Naive thymus-derived CD4-positive, alpha-beta T cell (primary cell): ENCODE measurements around the gene BCOR. TPM values are rescaled to one million over a fixed set of nuclear protein-coding genes. Genes with fewer than 3 reads are reported as not detected.

Experiments used
- ATAC-seq: fragments of 150-1000 bp; cut with Tn5 transposase; 2 replicates; pipeline ENCODE4 v1.10.0; 2021; ENCODE audit warnings: mild to moderate bottlenecking, moderate library complexity
- CTCF ChIA-PET: fragments of 350-600 bp; sonication (Branson Sonifier 250); formaldehyde crosslinking; loops from one replicate; lab custom pipeline; 2021; ENCODE audit warnings: antibody characterized with exemption; lab: Charles Lee
- POLR2A ChIA-PET: fragments of 350-600 bp; sonication (Branson Sonifier 250); formaldehyde crosslinking; loops from one replicate; lab custom pipeline; 2021; ENCODE audit warnings: antibody characterized with exemption, inconsistent platforms; lab: Charles Lee
- DNase-seq, 9 donors: peaks; one replicate each; pipeline versions ENCODE4 v3.0.0 to v3.0.0-alpha.2; 2020 to 2022; ENCODE audit warnings: mixed read lengths in 1 of 9
- H3K27ac ChIP-seq: one replicate; pipeline ENCODE4 v1.7.0; 2013; ENCODE audit warnings: mild to moderate bottlenecking, low read depth, low read length, moderate library complexity
- H3K27me3 ChIP-seq, 2 donors: one replicate each; pipeline ENCODE4 v1.7.0; 2013; ENCODE audit warnings: low read length in 2 of 2, mild to moderate bottlenecking in 2 of 2, moderate library complexity in 2 of 2; ENCODE audit not compliant: control insufficient read depth in 2 of 2, insufficient read depth in 2 of 2
- H3K36me3 ChIP-seq, 3 experiments: 1 replicate in 2 of 3; 2 replicates in 1 of 3; pipeline ENCODE4 v1.7.0; 2013; ENCODE audit warnings: low read length in 3 of 3, mild to moderate bottlenecking in 3 of 3, moderate library complexity in 1 of 3; ENCODE audit not compliant: insufficient read depth in 3 of 3, control insufficient read depth in 2 of 3
- H3K4me1 ChIP-seq, 2 donors: one replicate each; pipeline ENCODE4 v1.7.0; 2013; ENCODE audit warnings: low read length in 2 of 2, mild to moderate bottlenecking in 2 of 2, moderate library complexity in 1 of 2; ENCODE audit not compliant: control insufficient read depth in 2 of 2, insufficient read depth in 2 of 2
- H3K4me3 ChIP-seq: 2 replicates; pipeline ENCODE4 v1.7.0; 2013; ENCODE audit warnings: mild to moderate bottlenecking, low read length
- H3K9me3 ChIP-seq, 3 experiments: 1 replicate in 2 of 3; 2 replicates in 1 of 3; pipeline ENCODE4 v1.7.0; 2013; ENCODE audit warnings: low read length in 3 of 3; ENCODE audit not compliant: control insufficient read depth in 2 of 3
- H3K27ac Mint-ChIP-seq, 9 donors: one replicate each; pipeline ENCODE4 v1.8.0; 2020 to 2022; ENCODE audit warnings: mixed read lengths in 9 of 9, mild to moderate bottlenecking in 8 of 9, moderate library complexity in 5 of 9, inconsistent platforms in 2 of 9
- H3K27me3 Mint-ChIP-seq, 5 donors: one replicate each; pipeline ENCODE4 v1.8.0; 2021 to 2022; ENCODE audit warnings: mixed read lengths in 5 of 5, mild to moderate bottlenecking in 1 of 5
- H3K36me3 Mint-ChIP-seq, 5 donors: one replicate each; pipeline ENCODE4 v1.8.0; 2020 to 2022; ENCODE audit warnings: mixed read lengths in 5 of 5, mild to moderate bottlenecking in 3 of 5, inconsistent platforms in 1 of 5
- H3K4me1 Mint-ChIP-seq, 7 donors: one replicate each; pipeline ENCODE4 v1.8.0; 2020 to 2022; ENCODE audit warnings: mixed read lengths in 7 of 7, mild to moderate bottlenecking in 3 of 7, inconsistent platforms in 1 of 7
- H3K4me3 Mint-ChIP-seq, 10 donors: one replicate each; pipeline ENCODE4 v1.8.0; 2020 to 2022; ENCODE audit warnings: mild to moderate bottlenecking in 10 of 10, mixed read lengths in 10 of 10, moderate library complexity in 6 of 10, inconsistent platforms in 2 of 10
- H3K9me3 Mint-ChIP-seq, 11 donors: one replicate each; pipeline ENCODE4 v1.8.0; 2020 to 2022; ENCODE audit warnings: mixed read lengths in 11 of 11, mild to moderate bottlenecking in 4 of 11, inconsistent platforms in 1 of 11, moderate library complexity in 1 of 11
- intact Hi-C, 2 donors: fragments of 100-400 bp; cut with micrococcal nuclease; formaldehyde crosslinking; loops; one replicate each; pipeline ENCODE4 v1.15.1; 2023
- polyA plus RNA-seq, 2 donors: library from polyadenylated mRNA; unstranded; fragments of 300-500 nt; fragmentation: Illumina TruSeq; gene quantifications; one replicate each; pipeline ENCODE4 v1.2.3, GENCODE V29; 2021
- total RNA-seq, 6 experiments: library from RNA in 5 of 6; stranded (reverse) in 5 of 6; gene quantifications; 1 replicate in 5 of 6; 2 replicates in 1 of 6; pipeline ENCODE4 v1.2.3 and lab custom pipeline; 2021 to 2026

Gene BCOR
- total and polyA plus RNA-seq, 7 experiments from 2014 or later = 3.8 to 55.2 (median 24.3) TPM

- Histone ChIP-seq H3K36me3 (no peaks in the 10 kb centered on the region), H3K9me3 (no peaks in the 10 kb centered on the region), H3K4me1 (peaks cover 0 to 11% of the 10 kb centered on the region in 2 donors), H3K4me3 (no peak overlapping the region), H3K27ac (no peak overlapping the region), H3K27me3 (no peaks in the 10 kb centered on the region)
- DNase-seq (no peak), ATAC-seq (no peak)
- no peak overlapping the region for H3K27ac Mint-ChIP-seq
- peak overlapping the region in 5 of 10 donors; percentile 13 to 76 (median 41) for H3K4me3 Mint-ChIP-seq
- H3K9me3 Mint-ChIP-seq = no peaks in the 10 kb centered on the region
- POLR2A ChIA-PET = interaction anchor here (0.6 kb wide), 1 partner anchor 68 kb away, joined by 3 read pairs; no protein-coding TSS in a partner anchor
- H3K27me3 Mint-ChIP-seq = peaks cover 0 to 9% (median 0%) of the 10 kb centered on the region in 5 donors
- intact Hi-C loops = no loop called here
- CTCF ChIA-PET = no interaction called here
- H3K4me1 Mint-ChIP-seq = peaks cover 0 to 15% (median 7%) of the 10 kb centered on the region in 7 donors
- no peaks in the 10 kb centered on the region for H3K36me3 Mint-ChIP-seq
These were observed 46.8 kb upstream of the BCOR start for GRCh38 chrX:40144576-40144975.

- H3K36me3 ChIP-seq = no peaks in the 10 kb centered on the region
- intact Hi-C loops = no loop called here
- H3K27me3 ChIP-seq = no peaks in the 10 kb centered on the region
- ATAC-seq = no peak
- no peaks in the 10 kb centered on the region for H3K36me3 Mint-ChIP-seq
- ChIA-PET POLR2A (no interaction called here), CTCF (no interaction called here)
- no peak overlapping the region for H3K27ac Mint-ChIP-seq
- H3K4me3 Mint-ChIP-seq = peak overlapping the region in 1 of 10 donors; percentile 68
- peaks cover 0 to 13% (median 4%) of the 10 kb centered on the region in 7 donors for H3K4me1 Mint-ChIP-seq
- H3K4me3 ChIP-seq = no peak overlapping the region
- peaks cover 0 to 8% (median 0%) of the 10 kb centered on the region in 5 donors for H3K27me3 Mint-ChIP-seq
- H3K4me1 ChIP-seq = peaks cover 0 to 11% of the 10 kb centered on the region in 2 donors
- H3K9me3 Mint-ChIP-seq = no peaks in the 10 kb centered on the region
- no peak overlapping the region for H3K27ac ChIP-seq
- no peak for DNase-seq
- H3K9me3 ChIP-seq = no peaks in the 10 kb centered on the region
These were observed 46.2 kb upstream of the BCOR start for GRCh38 chrX:40143987-40144386.

DNA sequence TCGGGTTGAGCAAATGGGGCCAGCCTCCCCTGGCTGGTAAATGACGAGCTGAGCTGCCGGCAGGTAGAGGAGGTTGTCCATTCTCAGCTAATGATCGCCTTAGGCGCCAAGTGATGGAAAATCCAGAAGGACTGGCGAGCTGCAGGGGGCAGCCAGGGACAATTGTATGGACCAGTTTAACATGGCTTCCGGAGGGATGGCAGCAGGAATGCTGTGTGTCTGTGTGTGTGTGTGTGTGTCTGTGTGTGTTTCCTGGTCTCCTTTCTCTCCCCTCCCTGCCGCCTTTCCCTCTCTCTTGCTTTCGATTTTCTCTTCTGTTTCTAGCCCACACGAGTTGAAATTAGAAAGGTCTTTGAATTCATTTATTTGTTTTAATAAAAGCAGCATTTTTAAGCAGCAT is 45.2 kb upstream of the BCOR start:
- Mint-ChIP-seq H3K4me3 (no peak overlapping the region), H3K27ac (no peak overlapping the region), H3K9me3 (no peaks in the 10 kb centered on the region), H3K4me1 (peaks cover 0 to 6% (median 0%) of the 10 kb centered on the region in 7 donors), H3K36me3 (no peaks in the 10 kb centered on the region), H3K27me3 (peaks cover 0 to 7% (median 0%) of the 10 kb centered on the region in 5 donors)
- DNase-seq = no peak
- CTCF ChIA-PET = no interaction called here
- Histone ChIP-seq H3K27ac (no peak overlapping the region), H3K4me3 (no peak overlapping the region), H3K36me3 (no peaks in the 10 kb centered on the region), H3K4me1 (peaks cover 0 to 11% of the 10 kb centered on the region in 2 donors), H3K27me3 (no peaks in the 10 kb centered on the region), H3K9me3 (no peaks in the 10 kb centered on the region)
- no peak for ATAC-seq
- intact Hi-C loops = no loop called here
- POLR2A ChIA-PET = interaction anchor here (1.9 kb wide), 1 partner anchor 45 kb away, joined by 8 read pairs; the partner anchor contains the start of gene BCOR

- Histone ChIP-seq H3K27ac (no peak overlapping the region), H3K9me3 (no peaks in the 10 kb centered on the region), H3K4me1 (peaks cover 0 to 11% of the 10 kb centered on the region in 2 donors), H3K27me3 (no peaks in the 10 kb centered on the region), H3K36me3 (no peaks in the 10 kb centered on the region), H3K4me3 (no peak overlapping the region)
- no peaks in the 10 kb centered on the region for H3K36me3 Mint-ChIP-seq
- CTCF ChIA-PET = no interaction called here
- no peaks in the 10 kb centered on the region for H3K9me3 Mint-ChIP-seq
- H3K4me3 Mint-ChIP-seq = no peak overlapping the region
- H3K27ac Mint-ChIP-seq = no peak overlapping the region
- peaks cover 0 to 7% (median 0%) of the 10 kb centered on the region in 5 donors for H3K27me3 Mint-ChIP-seq
- ATAC-seq (no peak), DNase-seq (no peak)
- POLR2A ChIA-PET = interaction anchor here (0.7 to 1.9 kb wide), 4 partner anchors 8 to 73 kb away, joined by 3 to 8 read pairs (median 3); partner anchors contain the start of gene BCOR
- H3K4me1 Mint-ChIP-seq = peaks cover 0 to 6% (median 0%) of the 10 kb centered on the region in 7 donors
- intact Hi-C loops = no loop called here
These were observed 44.7 kb upstream of the BCOR start for GRCh38 chrX:40142417-40142816.

- ATAC-seq = no peak
- no peaks in the 10 kb centered on the region for H3K4me1 Mint-ChIP-seq
- H3K27ac Mint-ChIP-seq = no peak overlapping the region
- Histone ChIP-seq H3K4me3 (no peak overlapping the region), H3K36me3 (no peaks in the 10 kb centered on the region), H3K27ac (no peak overlapping the region), H3K9me3 (no peaks in the 10 kb centered on the region), H3K4me1 (peaks cover 0 to 4% of the 10 kb centered on the region in 2 donors), H3K27me3 (no peaks in the 10 kb centered on the region)
- intact Hi-C loops = no loop called here
- DNase-seq = no peak
- H3K9me3 Mint-ChIP-seq = no peaks in the 10 kb centered on the region
- ChIA-PET POLR2A (no interaction called here), CTCF (no interaction called here)
- peaks cover 0 to 3% (median 0%) of the 10 kb centered on the region in 5 donors for H3K27me3 Mint-ChIP-seq
- no peaks in the 10 kb centered on the region for H3K36me3 Mint-ChIP-seq
- no peak overlapping the region for H3K4me3 Mint-ChIP-seq
These were observed 43.1 kb upstream of the BCOR start for GRCh38 chrX:40140706-40141499.

GRCh38 chrX:40132751-40133150 is 35.0 kb upstream of the BCOR start:
- no peaks in the 10 kb centered on the region for H3K36me3 Mint-ChIP-seq
- Histone ChIP-seq H3K4me1 (no peaks in the 10 kb centered on the region), H3K27me3 (no peaks in the 10 kb centered on the region), H3K27ac (no peak overlapping the region), H3K4me3 (no peak overlapping the region), H3K9me3 (no peaks in the 10 kb centered on the region), H3K36me3 (no peaks in the 10 kb centered on the region)
- no peak overlapping the region for H3K4me3 Mint-ChIP-seq
- ATAC-seq (no peak), DNase-seq (no peak)
- no peaks in the 10 kb centered on the region for H3K4me1 Mint-ChIP-seq
- peaks cover 0 to 2% (median 0%) of the 10 kb centered on the region in 11 donors for H3K9me3 Mint-ChIP-seq
- no peaks in the 10 kb centered on the region for H3K27me3 Mint-ChIP-seq
- H3K27ac Mint-ChIP-seq = no peak overlapping the region
- CTCF ChIA-PET = no interaction called here
- POLR2A ChIA-PET = no interaction called here
- intact Hi-C loops = no loop called here
